Midbrain (tissue), 1 donor: Measurements from ENCODE around the gene NOP14.
"Not testable (repeated sequence)": the region's sequence is repeated elsewhere in the genome, so short reads cannot be mapped to it uniquely, and the experiment has no call there.

Experiments used
- DNase-seq: peaks from one replicate; lab custom pipeline; 2025; lab: John Stamatoyannopoulos, UW

NOP14 gene

DNA sequence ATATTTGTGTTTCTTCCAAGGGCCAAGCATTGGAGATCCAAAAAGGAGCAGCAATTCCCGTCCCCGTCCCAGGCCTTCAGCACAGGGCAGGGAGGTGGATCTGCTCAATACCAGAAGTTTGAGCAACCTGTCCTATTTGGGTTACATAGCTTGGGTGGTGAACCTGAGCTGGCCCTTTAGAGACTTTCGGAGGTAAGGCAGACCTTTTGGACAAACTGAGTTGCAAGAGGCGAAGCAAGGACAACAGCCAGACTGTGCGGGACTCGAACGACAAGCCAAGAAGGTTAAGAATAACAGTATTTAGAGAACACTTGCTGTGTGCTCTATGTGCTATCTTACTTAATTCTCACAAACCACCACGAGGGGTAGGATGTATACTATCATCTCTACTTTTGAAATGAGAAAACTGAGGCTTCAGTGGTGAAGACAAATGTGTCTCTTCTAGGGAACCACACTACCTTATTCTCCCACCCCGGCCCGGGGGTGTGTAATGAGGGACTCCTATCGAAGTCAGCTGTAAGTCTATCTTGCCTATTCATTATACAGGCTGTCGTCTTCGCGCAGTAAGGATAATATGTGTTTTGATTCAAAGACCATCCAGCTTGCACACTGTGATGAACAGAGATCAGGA, 1.3 kb downstream of the NOP14 start:
- DNase-seq: no peak

DNA sequence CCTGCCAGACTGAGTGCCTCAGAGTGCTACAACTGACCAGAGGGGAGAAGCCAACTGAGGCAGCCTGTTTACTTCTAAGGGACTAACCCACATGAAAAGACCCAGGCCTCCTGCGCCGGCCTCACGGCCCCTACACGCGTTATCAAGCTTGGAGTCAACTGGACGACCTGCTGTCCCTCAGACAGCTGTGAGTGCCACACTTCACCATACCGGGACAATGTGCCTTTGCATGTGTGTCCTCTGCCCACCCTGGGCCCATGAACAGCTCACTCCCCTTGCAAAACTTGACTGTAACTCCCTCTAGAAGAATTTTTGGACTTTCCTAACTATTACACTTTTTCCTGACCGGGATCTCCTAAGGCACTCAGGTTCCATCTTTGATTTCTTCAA, 1.8 kb downstream of the NOP14 start:
- no peak for DNase-seq

DNA sequence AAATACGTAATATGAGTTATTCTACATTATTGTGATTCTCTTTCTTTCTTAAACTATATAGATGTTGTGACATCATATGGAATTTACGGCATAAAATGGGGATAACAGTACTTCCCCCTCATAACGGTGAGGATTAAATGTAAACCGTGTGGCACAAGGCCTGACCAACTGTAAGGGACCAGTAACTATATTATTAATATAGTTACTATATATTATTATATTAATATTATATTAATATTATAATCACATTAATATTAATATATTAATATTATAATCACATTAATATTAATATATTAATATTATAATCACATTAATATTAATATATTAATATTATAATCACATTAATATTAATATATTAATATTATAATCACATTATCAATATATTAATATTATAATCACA, 2.8 kb downstream of the NOP14 start:
- DNase-seq: not testable (repeated sequence)

DNA sequence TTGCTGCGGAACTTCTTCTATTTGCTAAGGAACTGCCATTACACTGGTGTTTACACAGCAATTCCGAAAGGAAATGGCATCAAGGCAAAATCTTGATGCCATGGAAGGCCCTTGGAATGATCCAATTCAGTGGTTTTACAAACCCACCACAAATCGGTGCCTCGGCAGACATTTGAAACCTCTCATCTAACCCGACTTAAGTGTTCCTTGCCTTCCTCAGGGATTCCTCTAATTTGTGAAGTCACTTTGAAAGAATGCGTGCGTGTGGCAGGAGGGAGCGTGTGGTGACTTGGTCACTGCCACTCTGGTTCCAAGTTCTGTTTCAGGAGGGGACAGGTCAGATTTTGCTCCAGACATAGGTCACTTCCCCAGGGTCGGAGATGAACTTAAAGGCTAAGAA, 4.8 kb downstream of the NOP14 start:
- DNase-seq: no peak

DNA sequence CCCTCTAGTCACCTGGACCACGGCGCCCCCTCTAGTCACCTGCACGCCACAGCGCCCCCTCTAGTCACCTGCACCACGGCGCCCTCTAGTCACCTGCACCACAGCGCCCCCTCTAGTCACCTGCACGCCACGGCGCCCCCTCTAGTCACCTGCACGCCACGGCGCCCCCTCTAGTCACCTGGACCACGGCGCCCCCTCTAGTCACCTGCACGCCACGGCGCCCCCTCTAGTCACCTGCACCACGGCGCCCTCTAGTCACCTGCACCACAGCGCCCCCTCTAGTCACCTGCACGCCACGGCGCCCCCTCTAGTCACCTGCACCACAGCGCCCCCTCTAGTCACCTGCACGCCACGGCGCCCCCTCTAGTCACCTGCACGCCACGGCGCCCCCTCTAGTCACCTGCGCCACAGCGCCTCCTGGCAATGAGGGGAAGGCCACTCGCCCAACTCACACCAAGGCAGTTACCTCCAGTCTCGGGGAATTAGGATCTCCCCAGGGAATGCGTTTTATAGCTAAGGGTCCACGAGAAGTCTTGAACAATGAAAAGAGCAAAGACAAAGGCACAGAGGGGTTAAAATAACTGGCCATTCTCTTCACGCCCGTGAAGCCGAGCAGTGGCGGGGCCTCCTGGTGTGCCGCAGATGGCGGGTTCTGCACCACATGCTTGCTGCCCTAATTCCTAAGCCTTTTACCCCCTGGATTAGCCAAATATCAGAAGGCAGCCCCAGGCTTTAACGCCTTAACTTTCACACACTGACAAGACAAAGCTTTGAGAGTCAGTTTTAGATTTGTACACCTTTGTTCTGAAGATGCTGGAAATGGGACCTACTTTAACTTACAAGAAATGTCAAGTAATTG, 7.8 kb downstream of the NOP14 start:
- DNase-seq: not testable (repeated sequence)

DNA sequence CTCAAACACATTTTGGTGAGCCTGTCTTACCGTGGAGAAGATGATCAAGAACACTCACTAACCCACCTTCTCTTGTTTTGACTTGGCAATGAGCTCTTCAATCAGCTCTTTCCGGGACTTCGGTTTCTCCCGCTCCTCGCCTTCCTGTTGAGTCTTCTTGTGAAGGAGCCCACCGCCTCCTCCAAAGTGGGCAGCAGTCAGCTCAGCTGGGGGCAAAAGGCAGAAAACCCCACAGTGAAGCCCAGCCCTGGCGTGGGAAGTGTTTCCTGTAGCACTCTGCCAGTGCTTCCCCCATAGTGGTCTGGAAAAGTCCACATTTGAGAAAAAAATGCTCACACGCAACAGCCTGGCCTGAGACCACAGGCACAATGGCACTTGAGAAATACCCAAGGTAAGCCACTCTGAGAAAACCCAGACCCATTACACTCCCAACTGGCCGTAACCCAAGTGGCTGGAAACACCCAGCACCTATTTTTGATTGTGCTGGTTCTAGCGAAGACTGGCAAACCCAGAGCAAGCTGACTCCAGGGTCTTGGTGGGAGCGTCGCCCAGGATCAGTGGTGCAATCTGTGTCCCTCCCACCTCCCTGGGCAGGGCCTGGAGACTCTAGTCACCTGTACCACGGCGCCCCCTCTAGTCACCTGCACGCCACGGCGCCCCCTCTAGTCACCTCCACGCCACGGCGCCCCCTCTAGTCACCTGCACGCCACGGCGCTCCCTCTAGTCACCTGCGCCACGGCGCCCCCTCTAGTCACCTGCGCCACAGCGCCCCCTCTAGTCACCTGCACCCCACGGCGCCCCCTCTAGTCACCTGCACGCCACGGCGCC, 8.6 kb downstream of the NOP14 start:
- no peak for DNase-seq

DNA sequence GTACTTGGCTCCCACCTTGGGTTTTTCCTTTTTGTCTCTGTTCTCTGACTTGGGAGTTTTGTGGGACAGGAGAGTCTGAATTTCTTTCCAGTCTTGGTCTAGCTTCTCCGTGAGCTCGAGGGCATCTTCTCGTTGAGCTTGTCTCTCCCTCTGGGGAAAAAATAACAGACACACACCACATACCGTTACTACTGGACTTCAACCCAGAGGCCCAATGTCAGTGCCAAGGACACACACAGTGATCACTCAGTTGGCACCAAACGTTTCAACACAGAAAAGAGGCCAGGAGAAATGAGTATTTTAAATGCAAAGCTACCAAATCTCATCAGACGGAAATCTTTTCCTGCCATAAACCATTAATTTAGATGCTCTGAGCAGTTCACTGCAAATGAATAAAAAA, 9.7 kb downstream of the NOP14 start:
- DNase-seq: no peak

DNA sequence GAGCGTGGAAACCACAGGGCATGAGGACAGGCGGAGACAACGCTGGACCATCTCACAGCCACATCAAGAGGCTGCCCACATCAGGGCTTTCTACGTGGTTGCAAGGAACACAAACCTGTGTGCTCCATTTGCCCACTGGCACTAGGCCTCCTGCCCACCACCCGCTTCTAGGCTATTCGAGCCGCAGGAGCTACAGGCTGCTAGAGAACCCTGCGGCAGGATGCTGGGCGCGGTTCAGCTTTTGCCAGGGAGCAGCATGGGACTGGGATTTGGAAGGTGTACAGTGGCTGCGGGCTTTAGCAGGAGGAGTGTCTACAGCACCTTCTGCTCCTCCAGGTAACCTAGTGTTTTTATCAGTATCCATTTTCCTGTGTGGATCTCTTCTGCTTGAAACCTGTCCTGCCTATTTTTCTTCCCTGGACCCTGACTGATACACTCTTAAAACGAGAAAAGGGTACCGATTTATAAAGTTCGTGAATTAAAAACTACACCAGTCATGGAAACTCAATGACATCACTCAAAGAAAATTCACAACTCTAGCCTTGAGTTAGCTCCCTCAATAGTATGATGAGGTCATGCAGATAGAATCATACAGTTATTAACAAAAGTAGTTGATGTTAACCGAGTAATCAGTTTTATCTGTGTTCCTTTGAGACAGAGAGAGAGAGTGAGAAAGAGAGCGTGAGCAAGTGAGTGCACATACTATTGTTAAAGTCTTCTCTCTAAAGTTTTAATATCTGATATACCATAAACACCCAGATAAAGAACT, 12.8 kb downstream of the NOP14 start:
- no peak for DNase-seq

DNA sequence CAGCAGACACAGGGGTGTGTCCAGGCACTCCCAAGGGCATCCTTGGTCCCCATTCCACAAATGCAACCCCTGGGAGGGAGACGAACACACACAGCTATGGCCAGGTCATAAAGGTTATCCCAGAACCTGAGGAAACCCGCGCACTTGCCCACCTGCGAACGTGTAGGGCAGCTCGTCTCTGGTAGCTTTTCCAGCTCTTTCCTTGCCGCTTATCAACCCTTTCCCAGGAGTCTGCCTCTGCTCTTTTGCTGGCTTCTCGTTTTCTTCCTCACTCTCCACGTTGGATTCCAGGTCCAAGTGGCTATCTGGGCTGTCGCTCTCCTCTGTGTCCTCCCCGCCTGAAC, 13.5 kb downstream of the NOP14 start:
- no peak for DNase-seq

DNA sequence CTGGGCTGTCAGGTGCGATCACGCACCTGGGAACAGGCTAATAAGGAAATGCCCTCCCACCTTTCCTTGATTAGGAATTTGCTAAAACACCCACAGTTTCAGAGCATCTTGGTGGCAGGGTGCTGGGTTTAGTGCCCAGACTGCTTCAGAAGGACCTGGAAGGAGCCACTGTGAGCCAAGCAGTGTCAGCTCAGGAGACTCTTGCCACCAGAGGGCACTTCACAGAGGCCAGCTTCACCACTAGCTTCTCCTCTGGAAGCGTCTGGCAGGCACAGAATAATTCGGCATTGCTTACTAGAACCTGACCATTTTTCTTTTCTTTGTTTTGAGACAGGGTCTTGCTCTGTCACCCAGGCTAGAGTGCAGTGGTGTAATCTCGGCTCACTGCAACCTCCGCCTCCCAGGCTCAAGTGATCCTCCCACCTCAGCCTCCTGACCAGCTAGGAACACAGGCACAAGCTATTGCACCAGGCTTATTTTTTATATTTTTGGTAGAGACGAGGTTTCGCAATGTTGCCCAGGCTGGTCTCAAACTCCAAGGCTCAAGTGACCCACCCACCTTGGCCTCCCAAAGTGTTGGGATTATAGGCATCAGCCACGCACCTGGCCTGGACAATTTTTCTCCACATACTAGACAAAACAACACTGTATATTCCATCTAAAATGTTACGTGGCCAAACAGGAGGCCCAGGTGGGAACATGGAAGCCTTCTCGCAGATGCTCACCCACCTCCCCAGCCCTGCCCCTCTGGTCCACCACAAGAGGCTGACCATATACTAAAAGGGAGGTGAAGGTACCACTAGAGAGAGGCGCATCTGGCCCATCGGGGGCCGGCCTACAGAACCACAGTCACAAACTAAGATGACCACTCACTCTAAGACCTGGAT, 14.1 kb downstream of the NOP14 start:
- DNase-seq: no peak

DNA sequence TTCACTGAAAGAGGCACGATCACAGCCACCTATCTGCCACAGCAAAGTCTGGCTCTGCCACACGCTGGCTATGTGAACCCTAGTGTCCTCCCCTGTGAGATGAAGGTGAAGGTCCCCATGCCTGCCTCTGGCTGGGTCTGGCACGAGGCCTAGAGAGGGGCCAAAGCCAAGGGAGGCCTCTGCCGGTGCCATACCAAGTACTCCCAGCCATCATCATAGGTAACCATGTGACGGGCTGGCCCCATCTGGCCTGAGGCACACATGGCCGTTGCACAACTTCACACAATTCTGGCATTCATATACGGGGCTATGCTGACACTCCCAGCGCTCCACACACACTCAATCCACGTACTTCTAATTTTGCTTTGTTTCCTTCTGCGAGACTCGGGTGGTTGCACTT, 15.3 kb downstream of the NOP14 start:
- DNase-seq: no peak

DNA sequence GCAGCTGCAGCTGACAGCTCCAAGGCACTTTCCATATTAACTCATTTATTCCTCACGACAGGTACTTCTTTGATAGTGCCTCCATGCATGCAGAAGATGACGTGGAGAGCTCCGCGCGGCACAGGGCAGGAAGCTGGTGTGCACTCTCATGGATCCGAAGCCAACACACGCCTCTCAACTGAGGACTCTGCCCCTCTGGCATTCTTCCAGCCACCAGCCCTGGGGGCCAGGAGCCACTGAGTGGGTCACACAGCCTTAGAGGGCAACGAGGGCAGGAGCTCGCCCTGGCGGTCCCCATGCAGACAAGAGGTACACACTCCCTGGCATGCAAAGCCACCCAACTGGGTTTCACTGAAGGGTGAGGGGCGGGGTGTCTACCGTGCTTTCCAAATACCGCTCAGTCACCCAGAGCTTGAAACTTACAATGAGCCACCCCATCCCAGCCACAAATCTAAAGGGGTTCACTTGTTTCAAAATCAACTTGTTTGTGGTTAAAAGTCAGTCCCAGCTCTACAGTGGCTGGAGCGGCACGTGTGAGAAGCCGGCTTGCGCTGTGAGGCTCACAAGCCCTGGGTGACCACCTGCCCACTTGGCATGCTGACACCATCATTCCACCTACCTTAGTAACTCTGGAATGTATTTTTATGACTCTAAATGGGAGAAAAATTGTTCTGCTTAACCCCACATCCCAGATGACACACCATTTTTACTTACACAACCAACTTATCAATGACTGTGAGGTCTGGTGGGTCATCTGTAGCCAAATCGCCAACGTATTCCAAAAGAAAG, 16.2 kb downstream of the NOP14 start:
- DNase-seq: no peak

DNA sequence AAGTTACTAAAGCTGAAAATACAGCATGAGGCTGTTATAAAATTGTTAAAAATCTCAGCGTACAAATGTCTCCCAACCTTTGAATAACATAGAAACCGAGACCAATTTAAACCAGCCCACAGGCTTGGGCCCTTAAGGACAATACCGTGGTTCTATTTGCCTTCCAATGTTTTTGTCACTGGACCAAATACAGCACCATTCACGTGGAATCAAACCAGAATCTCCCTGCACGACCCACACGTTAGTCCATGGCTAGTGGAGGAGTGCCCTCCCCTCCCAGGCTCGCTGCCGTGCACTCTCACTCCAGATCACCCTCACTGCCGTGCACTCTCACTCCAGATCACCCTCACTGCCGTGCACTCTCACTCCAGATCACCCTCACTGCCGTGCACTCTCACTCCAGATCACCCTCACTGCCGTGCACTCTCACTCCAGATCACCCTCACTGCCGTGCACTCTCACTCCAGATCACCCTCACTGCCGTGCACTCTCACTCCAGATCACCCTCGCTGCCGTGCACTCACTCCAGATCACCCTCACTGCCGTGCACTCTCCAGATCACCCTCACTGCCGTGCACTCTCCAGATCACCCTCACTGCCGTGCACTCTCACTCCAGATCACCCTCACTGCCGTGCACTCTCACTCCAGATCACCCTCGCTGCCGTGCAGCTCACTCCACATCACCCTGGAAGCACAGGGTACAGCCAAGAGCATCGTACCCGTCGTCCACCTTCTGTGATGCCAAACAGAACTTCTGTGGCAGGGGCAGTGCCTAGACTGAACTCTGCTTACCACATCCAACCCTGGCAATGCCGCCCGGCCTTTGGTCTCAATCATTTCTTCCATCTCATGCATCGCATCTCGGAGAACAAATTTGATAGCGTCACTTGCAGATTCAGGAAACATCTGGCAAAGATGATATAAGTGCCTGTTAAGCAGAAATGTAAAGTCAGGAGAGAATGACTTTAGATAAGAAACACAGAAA, 17.3 kb downstream of the NOP14 start:
- not testable (repeated sequence) for DNase-seq

DNA sequence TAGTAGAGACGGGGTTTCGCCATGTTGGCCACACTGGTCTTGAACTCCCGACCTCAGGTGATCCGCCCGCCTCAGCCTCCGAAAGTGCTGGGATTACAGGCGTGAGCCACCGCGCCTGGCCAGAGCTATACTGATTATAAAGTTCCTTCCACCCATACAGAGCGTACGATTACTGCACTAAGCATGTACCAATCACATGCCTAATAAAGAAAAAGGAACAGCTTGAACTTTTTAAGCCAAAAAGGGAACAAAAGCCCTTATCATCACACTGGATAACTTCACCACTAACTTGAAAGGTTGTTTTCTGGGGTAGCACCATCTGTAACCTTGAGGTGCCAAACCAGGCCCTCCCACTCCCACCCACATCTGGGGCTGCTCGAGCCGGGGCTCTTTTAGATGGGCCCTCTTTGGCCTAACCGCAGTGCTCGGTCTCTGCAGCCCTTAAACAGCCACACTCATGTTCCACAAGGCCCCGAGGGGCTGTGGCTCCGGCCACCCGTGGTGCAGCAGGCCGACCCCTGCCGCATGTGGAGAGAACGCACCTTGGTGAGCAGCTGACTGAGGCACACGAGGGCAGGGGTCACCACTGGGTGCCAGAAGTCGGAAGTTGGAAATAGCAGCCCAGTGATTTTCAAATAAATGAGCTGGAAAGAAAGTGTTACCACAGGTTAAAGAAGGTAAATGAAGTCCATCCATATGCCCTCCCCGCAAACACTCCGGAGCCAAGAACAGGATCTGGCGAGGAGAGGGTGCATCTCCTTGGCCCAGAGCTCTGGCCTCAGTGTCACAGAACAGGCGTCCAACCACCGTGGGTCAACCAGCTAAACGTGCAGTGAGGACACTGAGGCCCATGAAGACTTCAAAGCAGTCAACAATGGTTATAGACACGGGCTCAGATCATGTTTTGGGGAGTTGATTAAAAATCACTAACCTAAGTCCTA, 18.4 kb downstream of the NOP14 start:
- no peak for DNase-seq

DNA sequence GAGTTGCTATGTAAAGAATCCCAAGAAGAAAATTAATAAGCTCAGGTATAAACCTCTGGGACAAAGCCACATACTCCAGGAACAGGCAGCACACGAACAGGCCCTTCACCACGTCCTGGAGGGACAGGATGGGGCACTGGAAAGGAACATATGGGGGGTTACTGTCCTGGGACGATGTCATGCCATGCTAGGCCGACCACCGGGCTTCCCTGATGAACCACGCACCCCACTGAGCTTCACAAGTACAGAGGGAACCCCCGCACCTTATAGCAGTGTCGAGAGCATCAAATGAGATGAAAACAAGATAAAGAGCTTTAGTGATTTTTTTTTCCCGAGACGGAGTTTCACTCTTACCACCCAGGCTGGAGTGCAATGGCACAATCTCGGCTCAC, 19.1 kb downstream of the NOP14 start:
- no peak for DNase-seq

DNA sequence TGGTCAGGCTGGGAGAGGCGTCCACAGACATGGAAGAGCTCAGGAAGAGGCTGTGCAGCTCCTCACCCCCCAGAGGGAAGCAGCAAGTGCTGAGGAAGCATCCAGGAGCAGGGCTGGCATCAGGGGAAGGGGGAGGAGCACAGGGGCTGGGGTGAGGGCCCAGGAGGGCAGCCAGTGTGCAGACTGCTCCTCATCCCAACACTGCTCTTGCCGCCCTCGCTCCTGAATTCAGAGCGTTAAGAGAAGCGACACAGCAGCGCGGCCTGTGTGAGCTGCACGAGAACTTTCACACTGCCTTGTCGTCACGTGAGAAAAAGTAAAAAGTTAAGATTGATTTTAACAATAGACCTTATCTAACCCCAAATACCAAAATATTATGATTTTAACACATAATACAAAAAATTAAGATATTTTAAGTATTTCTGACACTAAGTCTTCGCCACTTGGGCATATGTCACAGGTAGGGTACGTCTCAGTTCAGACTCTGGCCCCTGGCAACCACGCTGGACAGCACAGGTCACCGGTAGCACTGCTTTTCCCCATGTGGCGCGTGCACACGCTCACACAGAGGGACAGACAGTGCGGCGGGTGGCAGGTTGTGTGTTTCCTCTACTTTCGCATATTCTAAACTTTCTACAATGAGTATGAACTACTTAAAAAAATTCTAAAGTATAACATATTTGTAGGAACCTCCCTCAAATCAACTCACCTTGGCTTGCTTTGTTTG, 19.7 kb downstream of the NOP14 start:
- DNase-seq: no peak
